ENCODE measurements around the gene ZCCHC4.

The ZCCHC4 gene

GRCh38 chr4:25303578-25303977, 9.0 kb upstream of the ZCCHC4 start:
- DNase-seq (ENCODE audit: low read depth): no peak
- no peak overlapping the region for H3K4me3 ChIP-seq (ENCODE audit: low read depth, low read length)
- TF ChIP-seq POLR2A (IDR thresholded peaks at IDR 0.05; ENCODE audit: extremely low read depth, insufficient read length): no peak
- TF ChIP-seq MYC (IDR thresholded peaks at IDR 0.05; ENCODE audit: low read depth, low read length): no peak
- TF ChIP-seq MAX (IDR thresholded peaks at IDR 0.05; ENCODE audit: low read depth, low read length): no peak
- TF ChIP-seq CTCF (IDR thresholded peaks at IDR 0.05; ENCODE audit: low read depth, low read length): no peak

GRCh38 chr4:25306518-25307057, 6.0 kb upstream of the ZCCHC4 start:
- no peak overlapping the region for H3K4me3 ChIP-seq (ENCODE audit: low read depth, low read length)
- TF ChIP-seq MAX (IDR thresholded peaks at IDR 0.05; ENCODE audit: low read depth, low read length) (no peak), CTCF (IDR thresholded peaks at IDR 0.05; ENCODE audit: low read depth, low read length) (no peak), MYC (IDR thresholded peaks at IDR 0.05; ENCODE audit: low read depth, low read length) (no peak), POLR2A (IDR thresholded peaks at IDR 0.05; ENCODE audit: extremely low read depth, insufficient read length) (no peak)
- no peak for DNase-seq (ENCODE audit: low read depth)

GRCh38 chr4:25307596-25307995, 5.0 kb upstream of the ZCCHC4 start:
- TF ChIP-seq MYC (IDR thresholded peaks at IDR 0.05; ENCODE audit: low read depth, low read length) (no peak), CTCF (IDR thresholded peaks at IDR 0.05; ENCODE audit: low read depth, low read length) (no peak)
- DNase-seq (ENCODE audit: low read depth): no peak
- no peak overlapping the region for H3K4me3 ChIP-seq (ENCODE audit: low read depth, low read length)

GRCh38 chr4:25308306-25308705, 4.3 kb upstream of the ZCCHC4 start:
- DNase-seq (ENCODE audit: low read depth): peak; percentile 77
- H3K4me3 ChIP-seq (ENCODE audit: low read depth, low read length): no peak overlapping the region
- TF ChIP-seq MYC (IDR thresholded peaks at IDR 0.05; ENCODE audit: low read depth, low read length) (no peak), POLR2A (IDR thresholded peaks at IDR 0.05; ENCODE audit: extremely low read depth, insufficient read length) (no peak), MAX (IDR thresholded peaks at IDR 0.05; ENCODE audit: low read depth, low read length) (peak; percentile 64), CTCF (IDR thresholded peaks at IDR 0.05; ENCODE audit: low read depth, low read length) (no peak)

- DNase-seq (ENCODE audit: low read depth): no peak
- no peak overlapping the region for H3K4me3 ChIP-seq (ENCODE audit: low read depth, low read length)
- TF ChIP-seq CTCF (IDR thresholded peaks at IDR 0.05; ENCODE audit: low read depth, low read length) (no peak), POLR2A (IDR thresholded peaks at IDR 0.05; ENCODE audit: extremely low read depth, insufficient read length) (no peak), MYC (IDR thresholded peaks at IDR 0.05; ENCODE audit: low read depth, low read length) (no peak), MAX (IDR thresholded peaks at IDR 0.05; ENCODE audit: low read depth, low read length) (no peak)
These were observed 3.8 kb upstream of the ZCCHC4 start for GRCh38 chr4:25308761-25309160.

All from NB4 (cell line).